ENCODE results near the gene TFDP2. TPM values are rescaled to one million over a fixed set of nuclear protein-coding genes. Genes with fewer than 3 reads are reported as not detected.

The TFDP2 gene
- total and polyA plus RNA-seq, 10 donors, result 4.1 to 40.5 (median 27.9) TPM

- no peak for DNase-seq
- H3K36me3 ChIP-seq, result no peaks in the 10 kb centered on the region
- TF ChIP-seq CTCF (IDR thresholded peaks at IDR 0.05 in 8 of 11, conservative IDR thresholded peaks at IDR 0.05 in 3 of 11) (no peak), POLR2A (IDR thresholded peaks at IDR 0.05) (no peak), POLR2AphosphoS5 (IDR thresholded peaks at IDR 0.05) (no peak)
- intact Hi-C loops (cut with DNase I; ENCODE audit: low total_unique reads), result no loop called here
- no peak overlapping the region for H3K4me3 ChIP-seq
- H3K9me3 ChIP-seq, result no peaks in the 10 kb centered on the region
- no peaks in the 10 kb centered on the region for H3K27me3 ChIP-seq (replicated peaks in 1 of 7)
- H3K27ac ChIP-seq, result no peak overlapping the region
- peaks cover 0 to 24% (median 10%) of the 10 kb centered on the region in 6 donors for H3K4me1 ChIP-seq
- WGBS, 5 donors, result 89 to 96% (median 96%) methylated on average over 19 to 20 of the region's 20 CpGs
Measured at GRCh38 chr3:141938011-141938500, 211.3 kb downstream of the TFDP2 start.

- TF ChIP-seq POLR2AphosphoS5 (IDR thresholded peaks at IDR 0.05), result no peak
- H3K4me3 ChIP-seq, result no peak overlapping the region
- WGBS, 5 donors, result 88 to 91% (median 89%) methylated on average over 4 of the region's 4 CpGs
Measured at GRCh38 chr3:141934354-141934753, 215.0 kb downstream of the TFDP2 start.

GRCh38 chr3:141933421-141934300, 215.7 kb downstream of the TFDP2 start:
- Histone ChIP-seq H3K9me3 (no peaks in the 10 kb centered on the region), H3K4me1 (no peaks in the 10 kb centered on the region), H3K27me3 (replicated peaks in 1 of 7) (no peaks in the 10 kb centered on the region), H3K27ac (no peak overlapping the region), H3K4me3 (no peak overlapping the region), H3K36me3 (peaks cover 0 to 6% (median 0%) of the 10 kb centered on the region in 6 donors)
- no peak for TF ChIP-seq POLR2A (IDR thresholded peaks at IDR 0.05)
- TF ChIP-seq POLR2AphosphoS5 (IDR thresholded peaks at IDR 0.05), result no peak
- TF ChIP-seq CTCF (IDR thresholded peaks at IDR 0.05 in 8 of 11, conservative IDR thresholded peaks at IDR 0.05 in 3 of 11), result no peak
- 72 to 83% (median 76%) methylated on average over 16 of the region's 16 CpGs for WGBS, 5 donors
- intact Hi-C loops (cut with DNase I; ENCODE audit: low total_unique reads), result no loop called here
- DNase-seq, result no peak

More at GRCh38 chr3:141934354-141934753, 215.0 kb downstream of the TFDP2 start:
- intact Hi-C loops (cut with DNase I; ENCODE audit: low total_unique reads), result no loop called here
- no peak overlapping the region for H3K27ac ChIP-seq
- no peaks in the 10 kb centered on the region for H3K9me3 ChIP-seq
- H3K36me3 ChIP-seq, result no peaks in the 10 kb centered on the region
- no peak for DNase-seq
- H3K4me1 ChIP-seq, result no peaks in the 10 kb centered on the region
- no peaks in the 10 kb centered on the region for H3K27me3 ChIP-seq (replicated peaks in 1 of 7)

- TF ChIP-seq POLR2AphosphoS5 (IDR thresholded peaks at IDR 0.05) (no peak), POLR2A (IDR thresholded peaks at IDR 0.05) (no peak), CTCF (IDR thresholded peaks at IDR 0.05 in 8 of 11, conservative IDR thresholded peaks at IDR 0.05 in 3 of 11) (no peak)
- Histone ChIP-seq H3K4me3 (no peak overlapping the region), H3K4me1 (no peaks in the 10 kb centered on the region), H3K27ac (no peak overlapping the region), H3K9me3 (no peaks in the 10 kb centered on the region), H3K36me3 (peaks cover 0 to 35% (median 9%) of the 10 kb centered on the region in 6 donors), H3K27me3 (replicated peaks in 1 of 7) (no peaks in the 10 kb centered on the region)
- WGBS, 5 donors, result 93 to 96% (median 95%) methylated on average over 4 of the region's 4 CpGs
- intact Hi-C loops (cut with DNase I; ENCODE audit: low total_unique reads), result no loop called here
- no peak for DNase-seq
Measured at GRCh38 chr3:141930801-141931200, 218.5 kb downstream of the TFDP2 start.
